Lower leg skin (tissue), 4 donors: Measurements from ENCODE around the gene TP53RK. TPM values are rescaled to one million over a fixed set of nuclear protein-coding genes. Genes with fewer than 3 reads are reported as not detected.

Experiments used
- DNase-seq, 2 donors: peaks; one replicate each; pipeline ENCODE4 v3.0.0-alpha.2; 2019; ENCODE audit warnings: low spot score in 2 of 2
- H3K4me3 ChIP-seq: fragments of 200-600 bp; sonication (generic); 2 replicates; pipeline ENCODE4 v1.5.1; 2017; ENCODE audit warnings: mild to moderate bottlenecking, low read depth; ENCODE audit not compliant: poor library complexity, severe bottlenecking
- POLR2A ChIP-seq, 2 donors: fragments of 450-650 bp; IDR thresholded peaks; one replicate each; pipeline ENCODE4 v1.6.1; 2016 to 2017; ENCODE audit warnings: antibody characterized with exemption in 2 of 2, mild to moderate bottlenecking in 1 of 2, moderate library complexity in 1 of 2
- WGBS, 2 donors: methylation state at CpG; one replicate each; pipeline ENCODE4 v1.1.5; 2018; 5-methylcytosine and 5-hydroxymethylcytosine counted together
- intact Hi-C: fragments of 100-400 bp; cut with DNase I; formaldehyde crosslinking; loops from one replicate; pipeline ENCODE4 v1.15.0; 2023; ENCODE audit warnings: low total_unique reads
- total RNA-seq, 4 donors: library from RNA; depleted of rRNA; stranded (reverse); fragments of >200 nt; gene quantifications; one replicate each; pipeline ENCODE4 v1.1.0, GENCODE V29; 2016
- TF ChIP-seq, protein P1 (sequence below), 3 donors: fragments of 450-650 bp; IDR thresholded peaks; one replicate each; pipeline ENCODE4 v1.5.1; 2016; ENCODE audit warnings: antibody characterized with exemption in 3 of 3, mild to moderate bottlenecking in 3 of 3, moderate library complexity in 2 of 3

The TP53RK gene
- total RNA-seq, 4 donors from 2014 or later = 19.5 to 28.6 (median 24.0) TPM

- no peak overlapping the region for H3K4me3 ChIP-seq
- intact Hi-C loops = no loop called here
- WGBS, 2 donors = 52 to 59% methylated on average over 2 of the region's 2 CpGs
- TF ChIP-seq, protein P1, sequence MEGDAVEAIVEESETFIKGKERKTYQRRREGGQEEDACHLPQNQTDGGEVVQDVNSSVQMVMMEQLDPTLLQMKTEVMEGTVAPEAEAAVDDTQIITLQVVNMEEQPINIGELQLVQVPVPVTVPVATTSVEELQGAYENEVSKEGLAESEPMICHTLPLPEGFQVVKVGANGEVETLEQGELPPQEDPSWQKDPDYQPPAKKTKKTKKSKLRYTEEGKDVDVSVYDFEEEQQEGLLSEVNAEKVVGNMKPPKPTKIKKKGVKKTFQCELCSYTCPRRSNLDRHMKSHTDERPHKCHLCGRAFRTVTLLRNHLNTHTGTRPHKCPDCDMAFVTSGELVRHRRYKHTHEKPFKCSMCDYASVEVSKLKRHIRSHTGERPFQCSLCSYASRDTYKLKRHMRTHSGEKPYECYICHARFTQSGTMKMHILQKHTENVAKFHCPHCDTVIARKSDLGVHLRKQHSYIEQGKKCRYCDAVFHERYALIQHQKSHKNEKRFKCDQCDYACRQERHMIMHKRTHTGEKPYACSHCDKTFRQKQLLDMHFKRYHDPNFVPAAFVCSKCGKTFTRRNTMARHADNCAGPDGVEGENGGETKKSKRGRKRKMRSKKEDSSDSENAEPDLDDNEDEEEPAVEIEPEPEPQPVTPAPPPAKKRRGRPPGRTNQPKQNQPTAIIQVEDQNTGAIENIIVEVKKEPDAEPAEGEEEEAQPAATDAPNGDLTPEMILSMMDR (IDR thresholded peaks at IDR 0.05) = no peak
- TF ChIP-seq POLR2A (IDR thresholded peaks at IDR 0.05) = no peak
- DNase-seq = peak in 1 of 2 donors; percentile 13
Measured at GRCh38 chr20:46701057-46701456, 11.8 kb upstream of the TP53RK start.

DNA sequence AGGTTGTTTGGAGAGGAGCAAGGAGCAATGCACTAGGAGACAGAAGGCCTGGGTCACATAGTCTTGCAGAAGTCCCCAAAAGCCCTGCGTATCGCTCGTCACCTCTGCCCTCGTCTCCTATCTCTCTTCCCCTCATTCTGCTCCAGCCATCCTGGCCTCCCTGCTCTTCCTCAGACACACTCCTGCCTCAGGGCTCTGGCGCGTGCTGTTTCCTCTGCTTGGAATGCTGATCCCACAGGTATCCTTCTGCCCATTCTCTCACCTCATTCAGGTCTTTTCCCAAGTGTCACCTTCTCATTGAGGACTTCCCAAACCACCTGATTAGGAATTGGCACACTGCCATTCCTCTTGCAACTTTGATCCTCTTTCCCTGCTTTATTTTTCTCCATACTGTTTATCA, 11.2 kb upstream of the TP53RK start:
- 72 to 77% methylated on average over 6 of the region's 6 CpGs for WGBS, 2 donors
- no peak overlapping the region for H3K4me3 ChIP-seq
- peak in 1 of 2 donors; percentile 28 for DNase-seq
- TF ChIP-seq, protein P1 (IDR thresholded peaks at IDR 0.05) = no peak
- no peak for TF ChIP-seq POLR2A (IDR thresholded peaks at IDR 0.05)
- intact Hi-C loops = no loop called here

- TF ChIP-seq, protein P1 (IDR thresholded peaks at IDR 0.05) = no peak
- no peak for TF ChIP-seq POLR2A (IDR thresholded peaks at IDR 0.05)
- intact Hi-C loops = no loop called here
- DNase-seq = peak in 1 of 2 donors; percentile 53
- H3K4me3 ChIP-seq = no peak overlapping the region
- 51 to 54% methylated on average over 12 of the region's 12 CpGs for WGBS, 2 donors
Measured at GRCh38 chr20:46699651-46700359, 10.6 kb upstream of the TP53RK start.

DNA sequence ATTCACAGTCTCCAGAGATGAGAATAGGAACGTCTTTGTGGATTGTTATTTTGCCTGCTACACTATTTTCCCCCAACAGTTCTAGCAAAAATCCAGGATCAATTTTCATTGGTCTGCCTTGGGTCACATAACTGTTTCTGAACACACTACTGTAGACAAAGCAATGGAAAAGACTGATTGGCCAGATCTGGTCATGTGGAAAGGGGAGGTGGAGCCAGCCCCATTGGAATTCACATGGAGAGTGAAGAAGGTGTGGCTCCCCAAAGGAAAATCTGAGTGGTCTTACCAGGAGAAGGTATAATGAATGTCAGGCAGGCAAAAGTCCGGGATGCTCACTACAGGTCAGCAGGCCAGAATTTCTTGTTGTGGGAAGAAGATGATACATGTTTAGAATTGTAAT, 9.5 kb upstream of the TP53RK start:
- 87 to 90% methylated on average over 2 of the region's 2 CpGs for WGBS, 2 donors

GRCh38 chr20:46696791-46697279, 7.6 kb upstream of the TP53RK start:
- no peak overlapping the region for H3K4me3 ChIP-seq
- WGBS, 2 donors = 86 to 89% methylated on average over 3 of the region's 3 CpGs
- intact Hi-C loops = no loop called here
- no peak for DNase-seq
- TF ChIP-seq, protein P1 (IDR thresholded peaks at IDR 0.05) = no peak
- no peak for TF ChIP-seq POLR2A (IDR thresholded peaks at IDR 0.05)

More for the DNA sequence above, 9.5 kb upstream of the TP53RK start:
- no peak overlapping the region for H3K4me3 ChIP-seq
- intact Hi-C loops = no loop called here
- DNase-seq = peak in 1 of 2 donors; percentile 8
- TF ChIP-seq, protein P1 (IDR thresholded peaks at IDR 0.05) = no peak
- no peak for TF ChIP-seq POLR2A (IDR thresholded peaks at IDR 0.05)
